Measurements from ENCODE around the gene IQCM. TPM values are rescaled to one million over a fixed set of nuclear protein-coding genes. Genes with fewer than 3 reads are reported as not detected.

IQCM gene
- total RNA-seq, 2 experiments from 2014 or later, result not detected

DNA sequence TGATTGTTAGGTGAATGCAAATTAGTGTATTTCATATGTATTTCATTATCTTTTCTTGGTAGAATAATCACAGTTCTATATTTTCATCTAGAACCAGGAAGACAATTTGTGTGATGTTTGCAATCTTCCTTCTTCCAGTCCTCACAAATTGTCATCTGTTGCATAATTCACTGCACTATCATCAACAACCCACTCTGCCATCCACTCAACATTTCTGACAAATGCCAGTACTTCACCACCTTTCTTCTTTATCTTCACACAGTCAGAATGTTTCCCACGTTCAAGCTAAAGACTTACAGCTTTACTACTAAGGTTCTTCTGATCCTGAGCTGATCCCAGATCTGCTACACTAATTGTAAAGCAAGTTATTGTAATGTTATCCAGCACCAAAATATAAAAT is 107.8 kb downstream of the IQCM start:
- Histone ChIP-seq H2AFZ (ENCODE audit: low read length) (no peak overlapping the region), H3K4me3 (ENCODE audit: low read depth, low read length, poor library complexity, severe bottlenecking) (no peak overlapping the region), H3K4me2 (ENCODE audit: low read length) (no peak overlapping the region), H3K9me3 (ENCODE audit: low read length) (no peaks in the 10 kb centered on the region), H3K27ac (ENCODE audit: low read depth, low read length, poor library complexity, severe bottlenecking) (no peak overlapping the region), H4K20me1 (ENCODE audit: insufficient read depth, low read length) (no peaks in the 10 kb centered on the region), H3K4me1 (ENCODE audit: insufficient read depth, low read length, poor library complexity, severe bottlenecking) (no peaks in the 10 kb centered on the region), H3K9me2 (ENCODE audit: insufficient read depth, low read length) (no peaks in the 10 kb centered on the region), H3K36me3 (ENCODE audit: insufficient read depth, low read length) (no peaks in the 10 kb centered on the region), H3K79me2 (ENCODE audit: insufficient read depth, low read depth, low read length) (no peaks in the 10 kb centered on the region)
- DNase-seq (ENCODE audit: low spot score), result no peak
- no TSS peak for BruUV-seq (replicated peaks)
- TF ChIP-seq EZH2phosphoT487 (IDR thresholded peaks at IDR 0.05; ENCODE audit: borderline replicate concordance, low read depth, low read length), result no peak
- TF ChIP-seq, protein P1, sequence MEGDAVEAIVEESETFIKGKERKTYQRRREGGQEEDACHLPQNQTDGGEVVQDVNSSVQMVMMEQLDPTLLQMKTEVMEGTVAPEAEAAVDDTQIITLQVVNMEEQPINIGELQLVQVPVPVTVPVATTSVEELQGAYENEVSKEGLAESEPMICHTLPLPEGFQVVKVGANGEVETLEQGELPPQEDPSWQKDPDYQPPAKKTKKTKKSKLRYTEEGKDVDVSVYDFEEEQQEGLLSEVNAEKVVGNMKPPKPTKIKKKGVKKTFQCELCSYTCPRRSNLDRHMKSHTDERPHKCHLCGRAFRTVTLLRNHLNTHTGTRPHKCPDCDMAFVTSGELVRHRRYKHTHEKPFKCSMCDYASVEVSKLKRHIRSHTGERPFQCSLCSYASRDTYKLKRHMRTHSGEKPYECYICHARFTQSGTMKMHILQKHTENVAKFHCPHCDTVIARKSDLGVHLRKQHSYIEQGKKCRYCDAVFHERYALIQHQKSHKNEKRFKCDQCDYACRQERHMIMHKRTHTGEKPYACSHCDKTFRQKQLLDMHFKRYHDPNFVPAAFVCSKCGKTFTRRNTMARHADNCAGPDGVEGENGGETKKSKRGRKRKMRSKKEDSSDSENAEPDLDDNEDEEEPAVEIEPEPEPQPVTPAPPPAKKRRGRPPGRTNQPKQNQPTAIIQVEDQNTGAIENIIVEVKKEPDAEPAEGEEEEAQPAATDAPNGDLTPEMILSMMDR (conservative IDR thresholded peaks at IDR 0.05; ENCODE audit: low read length), result no peak
- POLR2A ChIA-PET, result interaction anchor here (1.2 to 2.1 kb wide), 2 partner anchors 27 to 31 kb away, joined by 3 to 5 read pairs; no protein-coding TSS in a partner anchor
- intact Hi-C loops (cut with micrococcal nuclease; ENCODE audit: unreplicated experiment), result no loop called here
- CTCF ChIA-PET (ENCODE audit: unreplicated experiment), result no interaction called here

DNA sequence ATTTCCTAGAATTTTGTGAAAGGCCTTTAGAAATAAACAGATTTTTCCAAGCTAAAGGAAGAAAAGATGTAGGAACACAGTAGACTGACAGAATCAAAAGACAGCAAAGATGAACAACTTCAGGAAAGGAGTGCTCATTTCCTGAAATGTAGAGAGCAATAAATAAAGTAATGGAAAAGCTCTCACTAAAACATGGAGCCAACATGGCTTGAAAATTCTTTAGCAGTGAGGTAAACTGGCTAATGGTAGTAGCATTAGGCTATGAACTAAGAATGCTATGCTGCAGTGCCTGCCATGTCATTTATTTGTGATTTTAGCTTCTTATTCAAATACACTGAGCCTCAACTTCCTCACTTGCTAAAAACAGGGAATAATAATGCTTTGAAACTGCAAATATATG is 108.7 kb downstream of the IQCM start:
- Histone ChIP-seq H3K4me2 (ENCODE audit: low read length) (no peak overlapping the region), H3K4me3 (ENCODE audit: low read depth, low read length, poor library complexity, severe bottlenecking) (no peak overlapping the region), H3K27ac (ENCODE audit: low read depth, low read length, poor library complexity, severe bottlenecking) (no peak overlapping the region), H4K20me1 (ENCODE audit: insufficient read depth, low read length) (no peaks in the 10 kb centered on the region), H2AFZ (ENCODE audit: low read length) (no peak overlapping the region), H3K9me2 (ENCODE audit: insufficient read depth, low read length) (no peaks in the 10 kb centered on the region), H3K9me3 (ENCODE audit: low read length) (no peaks in the 10 kb centered on the region), H3K4me1 (ENCODE audit: insufficient read depth, low read length, poor library complexity, severe bottlenecking) (no peaks in the 10 kb centered on the region), H3K79me2 (ENCODE audit: insufficient read depth, low read depth, low read length) (no peaks in the 10 kb centered on the region), H3K36me3 (ENCODE audit: insufficient read depth, low read length) (no peaks in the 10 kb centered on the region)
- ChIA-PET CTCF (ENCODE audit: unreplicated experiment) (no interaction called here), POLR2A (no interaction called here)
- no TSS peak for BruUV-seq (replicated peaks)
- intact Hi-C loops (cut with micrococcal nuclease; ENCODE audit: unreplicated experiment), result no loop called here
- TF ChIP-seq, protein P1 (conservative IDR thresholded peaks at IDR 0.05; ENCODE audit: low read length), result no peak
- TF ChIP-seq EZH2phosphoT487 (IDR thresholded peaks at IDR 0.05; ENCODE audit: borderline replicate concordance, low read depth, low read length), result no peak
- no peak for DNase-seq (ENCODE audit: low spot score)

DNA sequence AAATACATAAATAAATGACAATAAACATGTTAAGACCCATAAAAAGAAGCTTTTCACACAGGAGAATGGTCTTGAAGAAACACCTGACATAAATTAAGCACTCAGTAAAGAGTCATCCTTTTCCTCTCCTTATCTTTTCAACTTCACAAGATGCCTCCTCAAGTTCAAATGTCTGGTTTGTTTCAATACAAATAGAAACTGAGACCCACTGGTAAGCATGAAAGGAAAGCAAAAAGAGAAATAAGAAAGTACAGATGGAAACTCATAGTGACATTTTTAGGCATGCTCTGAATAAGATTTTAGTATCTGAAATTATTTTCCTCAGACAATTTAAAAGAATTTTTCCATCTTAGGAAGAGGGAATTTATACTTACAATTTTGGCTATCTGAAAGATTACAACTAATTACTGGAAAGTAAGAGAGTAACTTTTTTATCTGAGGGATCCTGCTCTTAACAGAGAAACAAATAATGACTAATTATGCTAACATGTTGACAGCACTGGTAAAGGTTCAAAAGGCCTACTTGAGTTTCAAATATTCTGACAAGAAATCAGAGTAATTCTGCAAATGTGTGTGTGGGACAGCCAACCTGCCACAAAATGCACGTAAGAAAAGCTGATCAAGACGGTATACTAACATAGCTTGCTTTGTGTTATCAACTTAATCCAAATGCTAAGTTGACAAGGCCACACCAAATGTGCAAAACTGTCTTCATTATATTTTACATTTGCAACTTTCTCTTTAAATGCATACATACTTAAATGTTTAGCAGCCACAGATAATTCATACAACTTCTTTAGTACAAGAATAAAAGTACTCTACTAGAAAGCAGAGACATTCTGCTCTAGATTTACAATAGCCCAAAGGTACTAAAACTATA is 113.0 kb downstream of the IQCM start:
- no peaks in the 10 kb centered on the region for H3K9me2 ChIP-seq (ENCODE audit: insufficient read depth, low read length)
- no peaks in the 10 kb centered on the region for H3K9me3 ChIP-seq (ENCODE audit: low read length)
- H3K79me2 ChIP-seq (ENCODE audit: insufficient read depth, low read depth, low read length), result no peaks in the 10 kb centered on the region
- H2AFZ ChIP-seq (ENCODE audit: low read length), result no peak overlapping the region
- no peak overlapping the region for H3K27ac ChIP-seq (ENCODE audit: low read depth, low read length, poor library complexity, severe bottlenecking)
- H3K4me1 ChIP-seq (ENCODE audit: insufficient read depth, low read length, poor library complexity, severe bottlenecking), result no peaks in the 10 kb centered on the region
- H3K4me3 ChIP-seq (ENCODE audit: low read depth, low read length, poor library complexity, severe bottlenecking), result no peak overlapping the region
- ChIA-PET POLR2A (no interaction called here), CTCF (ENCODE audit: unreplicated experiment) (no interaction called here)
- intact Hi-C loops (cut with micrococcal nuclease; ENCODE audit: unreplicated experiment), result no loop called here
- BruUV-seq (replicated peaks), result no TSS peak
- no peak overlapping the region for H3K4me2 ChIP-seq (ENCODE audit: low read length)
- no peak for TF ChIP-seq EZH2phosphoT487 (IDR thresholded peaks at IDR 0.05; ENCODE audit: borderline replicate concordance, low read depth, low read length)
- TF ChIP-seq, protein P1 (conservative IDR thresholded peaks at IDR 0.05; ENCODE audit: low read length), result no peak
- no peaks in the 10 kb centered on the region for H4K20me1 ChIP-seq (ENCODE audit: insufficient read depth, low read length)
- DNase-seq (ENCODE audit: low spot score), result no peak
- no peaks in the 10 kb centered on the region for H3K36me3 ChIP-seq (ENCODE audit: insufficient read depth, low read length)
